HEK293 (cell line): ENCODE data around the gene FGF8.

Experiments used
- CTCF ChIA-PET: fragments of 350-600 bp; formaldehyde crosslinking; extraction: SDS; loops from one replicate; lab custom pipeline; 2021; ENCODE audit warnings: antibody characterized with exemption; lab: Yijun Ruan, JAX
- POLR2A ChIA-PET: fragments of 300-600 bp; formaldehyde crosslinking; extraction: SDS; loops from one replicate; lab custom pipeline; 2020; ENCODE audit warnings: antibody characterized with exemption, inconsistent platforms; lab: Yijun Ruan, JAX
- H3K27ac ChIP-seq: fragments of 200-500 bp; sonication (Bioruptor generic); 2 replicates; pipeline ENCODE4 v1.5.1; 2014; ENCODE audit warnings: low read depth, low read length, control low read depth, inconsistent platforms; ENCODE audit errors: extremely low read depth
- H3K36me3 ChIP-seq, 2 experiments: fragments of 200-500 bp in 1 of 2; sonication (Bioruptor generic) in 1 of 2; 1 replicate in 1 of 2; 2 replicates in 1 of 2; pipeline ENCODE4 v1.5.1; 2014 to 2017; ENCODE audit warnings: inconsistent platforms in 2 of 2, low read length in 2 of 2; ENCODE audit not compliant: control insufficient read depth in 2 of 2, insufficient read depth in 1 of 2
- H3K4me1 ChIP-seq: fragments of 200-500 bp; sonication (Bioruptor generic); 2 replicates; pipeline ENCODE4 v1.5.1; 2014; ENCODE audit warnings: mild to moderate bottlenecking, low read length, inconsistent platforms; ENCODE audit not compliant: control insufficient read depth, insufficient read depth
- H3K4me3 ChIP-seq: 2 replicates; pipeline ENCODE4 v1.5.1; 2011; ENCODE audit warnings: low read depth, mild to moderate bottlenecking, control low read depth, low read length, moderate library complexity
- H3K9me3 ChIP-seq: fragments of 200-500 bp; sonication (Bioruptor generic); 2 replicates; pipeline ENCODE4 v1.5.1; 2014; ENCODE audit warnings: low read depth, low read length, inconsistent platforms; ENCODE audit not compliant: control insufficient read depth, insufficient read depth
- EGR2 ChIP-seq: fragments of 450-650 bp; formaldehyde crosslinking; IDR thresholded peaks from 2 replicates; pipeline ENCODE4 v1.5.1; 2016; ENCODE audit warnings: low read depth, missing biosample characterization, missing genetic modification characterization
- IKZF3 ChIP-seq: fragments of 450-650 bp; IDR thresholded peaks from 2 replicates; pipeline ENCODE4 v1.5.0; 2018; ENCODE audit warnings: missing biosample characterization, mild to moderate bottlenecking, missing genetic modification characterization, moderate library complexity
- KLF7 ChIP-seq: fragments of 450-650 bp; formaldehyde crosslinking; IDR thresholded peaks from 2 replicates; pipeline ENCODE4 v1.5.1; 2016; ENCODE audit warnings: missing biosample characterization, missing genetic modification characterization, borderline replicate concordance
- OVOL3 ChIP-seq: fragments of 450-650 bp; formaldehyde crosslinking; IDR thresholded peaks from 2 replicates; pipeline ENCODE4 v1.5.1; 2016; ENCODE audit warnings: missing biosample characterization, missing genetic modification characterization
- PRDM1 ChIP-seq: fragments of 450-650 bp; formaldehyde crosslinking; IDR thresholded peaks from 2 replicates; pipeline ENCODE4; 2016; ENCODE audit warnings: missing biosample characterization, missing genetic modification characterization
- PRDM10 ChIP-seq: fragments of 450-650 bp; formaldehyde crosslinking; IDR thresholded peaks from 2 replicates; pipeline ENCODE4 v1.5.1; 2016; ENCODE audit warnings: missing biosample characterization, missing genetic modification characterization
- REPIN1 ChIP-seq: fragments of 450-650 bp; formaldehyde crosslinking; IDR thresholded peaks from 2 replicates; pipeline ENCODE4 v1.5.1; 2017; ENCODE audit warnings: missing biosample characterization, missing genetic modification characterization, low read depth
- ZBTB48 ChIP-seq: fragments of 450-650 bp; formaldehyde crosslinking; IDR thresholded peaks from 2 replicates; pipeline ENCODE4 v1.5.1; 2016; ENCODE audit warnings: missing biosample characterization, missing genetic modification characterization
- ZNF366 ChIP-seq: fragments of 450-650 bp; formaldehyde crosslinking; conservative IDR thresholded peaks from 2 replicates; pipeline ENCODE4 v1.5.1; 2016; ENCODE audit warnings: missing biosample characterization, missing genetic modification characterization
- ZNF398 ChIP-seq: fragments of 450-650 bp; formaldehyde crosslinking; IDR thresholded peaks from 2 replicates; pipeline ENCODE4 v1.5.1; 2017; ENCODE audit warnings: missing biosample characterization, missing genetic modification characterization
- ZNF404 ChIP-seq: fragments of 450-650 bp; formaldehyde crosslinking; IDR thresholded peaks from 2 replicates; pipeline ENCODE4 v1.5.1; 2017; ENCODE audit warnings: missing biosample characterization, missing genetic modification characterization
- ZNF416 ChIP-seq: fragments of 450-650 bp; formaldehyde crosslinking; IDR thresholded peaks from 2 replicates; pipeline ENCODE4 v1.5.1; 2016; ENCODE audit warnings: missing biosample characterization, missing genetic modification characterization
- ZNF544 ChIP-seq: fragments of 450-650 bp; formaldehyde crosslinking; IDR thresholded peaks from 2 replicates; pipeline ENCODE4 v1.5.0; 2017; ENCODE audit warnings: missing biosample characterization, missing genetic modification characterization
- ZNF548 ChIP-seq: fragments of 450-650 bp; formaldehyde crosslinking; IDR thresholded peaks from 2 replicates; pipeline ENCODE4 v1.5.1; 2016; ENCODE audit warnings: missing biosample characterization, missing genetic modification characterization
- ZNF549 ChIP-seq: fragments of 450-650 bp; IDR thresholded peaks from 2 replicates; pipeline ENCODE4 v1.5.1; 2018; ENCODE audit warnings: missing biosample characterization, missing genetic modification characterization, mild to moderate bottlenecking, inconsistent platforms, moderate library complexity
- ZNF558 ChIP-seq: fragments of 450-650 bp; formaldehyde crosslinking; IDR thresholded peaks from 2 replicates; pipeline ENCODE4 v1.5.1; 2016; ENCODE audit warnings: missing biosample characterization, missing genetic modification characterization
- ZNF610 ChIP-seq: fragments of 450-650 bp; formaldehyde crosslinking; IDR thresholded peaks from 2 replicates; pipeline ENCODE4 v1.5.1; 2016; ENCODE audit warnings: missing biosample characterization, missing genetic modification characterization, borderline replicate concordance
- ZNF768 ChIP-seq: fragments of 450-650 bp; formaldehyde crosslinking; IDR thresholded peaks from 2 replicates; pipeline ENCODE4 v1.5.1; 2018; ENCODE audit warnings: missing biosample characterization, mild to moderate bottlenecking, missing genetic modification characterization
- ZSCAN5A ChIP-seq: fragments of 450-650 bp; formaldehyde crosslinking; IDR thresholded peaks from 2 replicates; pipeline ENCODE4 v1.5.1; 2016; ENCODE audit warnings: missing biosample characterization, missing genetic modification characterization

The FGF8 gene

GRCh38 chr10:101762736-101763135, 13.2 kb downstream of the FGF8 start:
- Histone ChIP-seq H3K9me3 (no peaks in the 10 kb centered on the region), H3K4me1 (peaks cover 12% of the 10 kb centered on the region), H3K4me3 (no peak overlapping the region), H3K36me3 (no peaks in the 10 kb centered on the region)
- ChIA-PET CTCF (interaction anchor here (0.6 kb wide), 1 partner anchor 668 kb away, joined by 5 read pairs; no protein-coding TSS in a partner anchor), POLR2A (no interaction called here)
- TF ChIP-seq ZNF404 (tag by site-specific recombination) (no peak), EGR2 (tag by site-specific recombination) (no peak), ZBTB48 (tag by site-specific recombination) (no peak), ZNF548 (tag by site-specific recombination) (no peak), ZNF544 (no peak)
- TF ChIP-seq, all 188 proteins: peak for 0
- no peak overlapping the region for H3K27ac ChIP-seq

- H3K36me3 ChIP-seq: no peaks in the 10 kb centered on the region
- H3K9me3 ChIP-seq: no peaks in the 10 kb centered on the region
- no peak overlapping the region for H3K27ac ChIP-seq
- peaks cover 8% of the 10 kb centered on the region for H3K4me1 ChIP-seq
- POLR2A ChIA-PET: no interaction called here
- no peak for TF ChIP-seq ZNF610 (tag by site-specific recombination)
- no peak for TF ChIP-seq KLF7 (tag by site-specific recombination)
- TF ChIP-seq ZNF548 (tag by site-specific recombination): no peak
- TF ChIP-seq OVOL3 (tag by site-specific recombination): no peak
- TF ChIP-seq ZNF416 (tag by site-specific recombination): no peak
- TF ChIP-seq IKZF3 (tag by site-specific recombination): no peak
- no peak for TF ChIP-seq ZSCAN5A
- TF ChIP-seq ZNF366 (tag by site-specific recombination): no peak
- no peak for TF ChIP-seq ZNF768 (tag by site-specific recombination)
- TF ChIP-seq PRDM1 (tag by site-specific recombination): no peak
- TF ChIP-seq PRDM10: no peak
- TF ChIP-seq REPIN1: no peak
- no peak for TF ChIP-seq ZNF398 (tag by site-specific recombination)
- no peak for TF ChIP-seq ZNF549
- TF ChIP-seq ZNF558: no peak
- TF ChIP-seq, all 188 proteins: peak for 0
- CTCF ChIA-PET: interaction anchor here (2.4 kb wide), 1 partner anchor 158 kb away, joined by 7 read pairs; no protein-coding TSS in a partner anchor
- no peak overlapping the region for H3K4me3 ChIP-seq
Measured at GRCh38 chr10:101761226-101761625, 14.7 kb downstream of the FGF8 start.
